PC-9 (cell line): ENCODE data around the gene PRKCA. TPM values are rescaled to one million over a fixed set of nuclear protein-coding genes. Genes with fewer than 3 reads are reported as not detected.
A peak's percentile ranks its signal among the peaks of the same experiment; 100 is the strongest.

Source experiments
- BruUV-seq: library from RNA; stranded (reverse); fragments of 400-500 nt; replicated peaks from 2 replicates; lab custom pipeline; 2021; lab: Mats Ljungman, UMichigan
- CTCF ChIA-PET: fragments of 300-600 bp; sonication (Branson Sonifier 250); formaldehyde crosslinking; loops from one replicate; lab custom pipeline; 2022; ENCODE audit warnings: antibody characterized with exemption; lab: Charles Lee
- POLR2A ChIA-PET: fragments of 300-600 bp; sonication (Branson Sonifier 250); formaldehyde crosslinking; loops from one replicate; lab custom pipeline; 2022; ENCODE audit warnings: antibody characterized with exemption; ENCODE audit not compliant: unreplicated experiment; lab: Charles Lee
- DNase-seq, 2 experiments: peaks; one replicate each; pipeline versions ENCODE4 v3.0.0 to v3.0.0-alpha.2; 2015 to 2022; ENCODE audit warnings: mixed read lengths in 1 of 2
- H2AFZ ChIP-seq: fragments of 200-600 bp; sonication (generic); 2 replicates; pipeline ENCODE4 v1.8.1; 2017; ENCODE audit warnings: antibody characterized with exemption
- H3F3A ChIP-seq: fragments of 200-600 bp; sonication (generic); 2 replicates; pipeline ENCODE4 v1.8.1; 2017; ENCODE audit warnings: antibody characterized with exemption, mild to moderate bottlenecking, low read depth; ENCODE audit not compliant: insufficient read depth
- H3K27ac ChIP-seq: fragments of 200-600 bp; sonication (generic); 2 replicates; pipeline ENCODE4 v1.6.1; 2016; ENCODE audit warnings: mixed run types
- H3K27me3 ChIP-seq: fragments of 200-600 bp; sonication (generic); 2 replicates; pipeline ENCODE4 v1.6.1; 2016; ENCODE audit warnings: low read depth, mixed run types; ENCODE audit not compliant: insufficient read depth
- H3K36me3 ChIP-seq: fragments of 200-600 bp; sonication (generic); 2 replicates; pipeline ENCODE4 v1.6.1; 2016; ENCODE audit warnings: low read depth, mixed run types
- H3K4me1 ChIP-seq: fragments of 200-600 bp; sonication (generic); replicated peaks from 2 replicates; pipeline ENCODE4 v1.6.1; 2016; ENCODE audit warnings: mixed run types; ENCODE audit not compliant: insufficient read depth
- H3K4me2 ChIP-seq: fragments of 200-600 bp; sonication (generic); 2 replicates; pipeline ENCODE4 v1.6.1; 2017; ENCODE audit warnings: mixed run types
- H3K4me3 ChIP-seq: fragments of 200-600 bp; sonication (generic); 2 replicates; pipeline ENCODE4 v1.6.1; 2016; ENCODE audit warnings: mixed run types
- H3K79me2 ChIP-seq: fragments of 200-600 bp; sonication (generic); 2 replicates; pipeline ENCODE4 v1.6.1; 2017; ENCODE audit warnings: low read depth, mixed run types
- H3K9me2 ChIP-seq: fragments of 200-600 bp; sonication (generic); 2 replicates; pipeline ENCODE4 v1.8.1; 2017; ENCODE audit warnings: mild to moderate bottlenecking; ENCODE audit not compliant: insufficient read depth
- H3K9me3 ChIP-seq: fragments of 200-600 bp; sonication (generic); 2 replicates; pipeline ENCODE4 v1.8.1; 2016; ENCODE audit warnings: low read depth; ENCODE audit not compliant: insufficient read depth
- H4K20me1 ChIP-seq: fragments of 200-600 bp; sonication (generic); 2 replicates; pipeline ENCODE4 v1.8.1; 2017; ENCODE audit not compliant: insufficient read depth
- CTCF ChIP-seq: fragments of 200-600 bp; sonication (generic); conservative IDR thresholded peaks from 2 replicates; pipeline ENCODE4 v1.6.1; 2017; ENCODE audit warnings: mixed run types, antibody characterized with exemption, mild to moderate bottlenecking, moderate library complexity
- EZH2 ChIP-seq: fragments of 200-600 bp; sonication (generic); IDR thresholded peaks from 2 replicates; pipeline ENCODE4 v1.8.0; 2017; ENCODE audit warnings: antibody characterized with exemption, low read depth
- intact Hi-C: fragments of 100-400 bp; cut with micrococcal nuclease; formaldehyde crosslinking; loops from one replicate; pipeline ENCODE4 v1.10.0; 2022; ENCODE audit not compliant: unreplicated experiment
- total RNA-seq: library from RNA; stranded (reverse); gene quantifications from 2 replicates; pipeline ENCODE4 v1.2.3, GENCODE V29; 2021

PRKCA gene
- total RNA-seq, 1 experiment from 2014 or later = 23.1 TPM

GRCh38 chr17:66655461-66655860 is 353.0 kb downstream of the PRKCA start:
- H2AFZ ChIP-seq = no peak overlapping the region
- POLR2A ChIA-PET = no interaction called here
- H3K9me2 ChIP-seq = no peaks in the 10 kb centered on the region
- no peaks in the 10 kb centered on the region for H3F3A ChIP-seq
- H3K4me3 ChIP-seq = no peak overlapping the region
- CTCF ChIA-PET = no interaction called here
- H3K4me1 ChIP-seq = no peaks in the 10 kb centered on the region
- no peak overlapping the region for H3K4me2 ChIP-seq
- no peaks in the 10 kb centered on the region for H4K20me1 ChIP-seq
- no peaks in the 10 kb centered on the region for H3K36me3 ChIP-seq
- H3K9me3 ChIP-seq = no peaks in the 10 kb centered on the region
- H3K27me3 ChIP-seq = no peaks in the 10 kb centered on the region
- no peak for DNase-seq
- TF ChIP-seq EZH2 (no peak), CTCF (no peak)
- H3K27ac ChIP-seq = no peak overlapping the region
- no TSS peak for BruUV-seq
- no peaks in the 10 kb centered on the region for H3K79me2 ChIP-seq
- intact Hi-C loops = no loop called here

- Histone ChIP-seq H3K9me2 (no peaks in the 10 kb centered on the region), H2AFZ (no peak overlapping the region), H3K79me2 (no peaks in the 10 kb centered on the region), H3K36me3 (no peaks in the 10 kb centered on the region), H3K4me3 (no peak overlapping the region), H3K9me3 (no peaks in the 10 kb centered on the region), H3K4me1 (peaks cover 1% of the 10 kb centered on the region), H3K4me2 (no peak overlapping the region), H3K27me3 (no peaks in the 10 kb centered on the region), H3F3A (peaks cover under 1% of the 10 kb centered on the region), H3K27ac (no peak overlapping the region), H4K20me1 (no peaks in the 10 kb centered on the region)
- no peak for DNase-seq
- CTCF ChIA-PET = no interaction called here
- POLR2A ChIA-PET = no interaction called here
- intact Hi-C loops = no loop called here
- no peak for TF ChIP-seq EZH2
- no peak for TF ChIP-seq CTCF
- BruUV-seq = no TSS peak
Observed at GRCh38 chr17:66655861-66656260, 353.4 kb downstream of the PRKCA start.

GRCh38 chr17:66661411-66662256 is 359.2 kb downstream of the PRKCA start:
- Histone ChIP-seq H3K4me1 (peaks cover 19% of the 10 kb centered on the region), H3K9me3 (no peaks in the 10 kb centered on the region), H3K27me3 (no peaks in the 10 kb centered on the region), H3K9me2 (no peaks in the 10 kb centered on the region), H3K36me3 (no peaks in the 10 kb centered on the region), H3K79me2 (peaks cover 9% of the 10 kb centered on the region), H4K20me1 (no peaks in the 10 kb centered on the region), H3K27ac (peak overlapping the region; percentile 3; the same call in 1 of the 2 replicates), H3K4me3 (no peak overlapping the region), H3F3A (peaks cover 15% of the 10 kb centered on the region), H2AFZ (no peak overlapping the region), H3K4me2 (peak overlapping the region; percentile 37)
- POLR2A ChIA-PET = interaction anchor here (0.5 to 0.7 kb wide), 4 partner anchors 14 to 1287 kb away, joined by 3 to 4 read pairs (median 4); no protein-coding TSS in a partner anchor
- CTCF ChIA-PET = interaction anchor here (0.6 to 1.0 kb wide), 2 partner anchors 12 to 95 kb away, joined by 3 to 5 read pairs; no protein-coding TSS in a partner anchor
- intact Hi-C loops = loop anchor here (1.0 to 5.0 kb wide), 2 partner anchors 24 to 114 kb away; no protein-coding TSS in a partner anchor
- no peak for TF ChIP-seq EZH2
- no peak for TF ChIP-seq CTCF
- peak; percentile 82 to 95 for DNase-seq
- no TSS peak for BruUV-seq
